Rectal smooth muscle tissue (tissue), 1 donor: ENCODE measurements around the gene KNTC1.
"Not testable (repeated sequence)": the region's sequence is repeated elsewhere in the genome, so short reads cannot be mapped to it uniquely, and the experiment has no call there.

Experiments
- H3K27ac ChIP-seq: one replicate; pipeline ENCODE4 v1.7.0; 2013; ENCODE audit warnings: low read depth, low read length, inconsistent platforms
- H3K27me3 ChIP-seq: one replicate; pipeline ENCODE4 v1.7.0; 2013; ENCODE audit warnings: low read length; ENCODE audit not compliant: control insufficient read depth, insufficient read depth
- H3K36me3 ChIP-seq: one replicate; pipeline ENCODE4 v1.7.0; 2013; ENCODE audit warnings: low read length; ENCODE audit not compliant: control insufficient read depth, insufficient read depth
- H3K4me1 ChIP-seq: one replicate; pipeline ENCODE4 v1.7.0; 2013; ENCODE audit warnings: low read length; ENCODE audit not compliant: control insufficient read depth, insufficient read depth
- H3K4me3 ChIP-seq: one replicate; pipeline ENCODE4 v1.7.0; 2013; ENCODE audit warnings: low read length
- H3K9ac ChIP-seq: one replicate; pipeline ENCODE4 v1.7.0; 2013; ENCODE audit warnings: low read length

The KNTC1 gene

GRCh38 chr12:122499991-122500684 is 26.9 kb upstream of the KNTC1 start:
- H3K27ac ChIP-seq = peak overlapping the region; percentile 99
- H3K4me1 ChIP-seq = peaks cover 7% of the 10 kb centered on the region
- peak overlapping the region; percentile 66 for H3K9ac ChIP-seq
- H3K4me3 ChIP-seq = peak overlapping the region; percentile 83
- H3K36me3 ChIP-seq = peaks cover 7% of the 10 kb centered on the region
- no peaks in the 10 kb centered on the region for H3K27me3 ChIP-seq

DNA sequence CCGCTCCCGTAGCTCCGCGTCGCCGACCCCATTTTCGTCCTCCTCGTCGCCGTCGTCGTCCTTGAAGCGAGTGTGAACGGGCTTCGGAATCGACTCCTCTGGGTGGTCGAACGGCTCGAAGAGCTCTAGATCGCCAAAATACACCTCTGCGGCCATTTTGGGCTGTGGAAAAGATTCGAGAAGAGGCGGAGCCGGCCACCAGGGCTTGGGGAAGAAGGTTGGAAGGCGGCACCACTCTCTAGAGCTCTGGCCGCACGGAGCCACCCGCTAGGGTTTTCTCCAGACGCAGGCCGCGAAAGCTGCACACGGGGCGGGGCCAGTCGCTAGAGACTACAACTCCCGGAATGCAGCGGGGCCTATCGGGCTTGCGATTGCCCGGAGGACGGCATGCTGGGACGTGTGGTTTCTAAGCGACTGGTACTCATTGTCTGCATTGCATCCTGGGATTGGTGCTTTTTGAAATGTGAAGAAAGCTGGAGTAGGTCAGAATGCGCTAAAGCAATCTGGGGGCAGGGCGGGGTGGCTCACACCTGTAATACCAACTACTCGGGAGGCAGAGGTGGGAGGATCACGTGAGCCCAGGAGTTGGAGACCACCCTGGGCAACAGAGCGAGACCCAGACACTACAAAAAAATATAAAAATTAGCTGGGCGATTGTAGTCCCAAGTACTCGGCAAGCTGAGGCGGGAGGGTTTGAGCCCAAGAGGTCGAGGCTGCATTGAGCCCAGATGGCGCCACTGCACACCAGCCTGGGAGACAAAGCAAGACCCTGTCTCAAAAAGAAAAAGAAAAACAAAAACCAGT is 26.2 kb upstream of the KNTC1 start, which contains the start of gene ZCCHC8:
ZCCHC8 (minus strand) TSS at position 248 of the 804 bp plus-strand sequence; CDS start at position 156, 92 bp downstream.
- Histone ChIP-seq H3K36me3 (peaks cover 9% of the 10 kb centered on the region), H3K4me1 (peaks cover 7% of the 10 kb centered on the region), H3K4me3 (peak within 1 kb of the TSS; percentile 83), H3K27ac (peak within 1 kb of the TSS; percentile 99), H3K27me3 (no peaks in the 10 kb centered on the region), H3K9ac (peak within 1 kb of the TSS; percentile 66)

GRCh38 chr12:122501489-122501989 is 25.5 kb upstream of the KNTC1 start:
- Histone ChIP-seq H3K9ac (no peak overlapping the region), H3K36me3 (peaks cover 13% of the 10 kb centered on the region), H3K4me1 (peaks cover 7% of the 10 kb centered on the region), H3K27me3 (no peaks in the 10 kb centered on the region), H3K4me3 (peak overlapping the region; percentile 83), H3K27ac (peak overlapping the region; percentile 99)

GRCh38 chr12:122503147-122503751 is 23.8 kb upstream of the KNTC1 start:
- Histone ChIP-seq H3K4me3 (no peak overlapping the region), H3K27me3 (no peaks in the 10 kb centered on the region), H3K4me1 (peaks cover 7% of the 10 kb centered on the region), H3K27ac (no peak overlapping the region), H3K36me3 (peaks cover 27% of the 10 kb centered on the region), H3K9ac (no peak overlapping the region)

GRCh38 chr12:122503783-122504590 is 23.1 kb upstream of the KNTC1 start:
- H3K36me3 ChIP-seq = peaks cover 28% of the 10 kb centered on the region
- no peaks in the 10 kb centered on the region for H3K27me3 ChIP-seq
- no peak overlapping the region for H3K9ac ChIP-seq

GRCh38 chr12:122505419-122506051 is 21.5 kb upstream of the KNTC1 start:
- Histone ChIP-seq H3K4me3 (no peak overlapping the region), H3K36me3 (peaks cover 30% of the 10 kb centered on the region), H3K27ac (no peak overlapping the region), H3K9ac (no peak overlapping the region), H3K27me3 (no peaks in the 10 kb centered on the region), H3K4me1 (peaks cover 2% of the 10 kb centered on the region)

More at GRCh38 chr12:122503783-122504590, 23.1 kb upstream of the KNTC1 start:
- Histone ChIP-seq H3K27ac (no peak overlapping the region), H3K4me3 (no peak overlapping the region), H3K4me1 (peaks cover 3% of the 10 kb centered on the region)

GRCh38 chr12:122506393-122506938 is 20.6 kb upstream of the KNTC1 start:
- Histone ChIP-seq H3K27me3 (no peaks in the 10 kb centered on the region), H3K36me3 (peaks cover 30% of the 10 kb centered on the region), H3K9ac (no peak overlapping the region), H3K4me3 (no peak overlapping the region), H3K27ac (no peak overlapping the region), H3K4me1 (no peaks in the 10 kb centered on the region)

- Histone ChIP-seq H3K4me3 (no peak overlapping the region), H3K27me3 (no peaks in the 10 kb centered on the region), H3K4me1 (no peaks in the 10 kb centered on the region), H3K27ac (no peak overlapping the region), H3K36me3 (peaks cover 37% of the 10 kb centered on the region), H3K9ac (no peak overlapping the region)
These were observed 18.9 kb upstream of the KNTC1 start for GRCh38 chr12:122508163-122508562.

GRCh38 chr12:122513028-122513427 is 14.0 kb upstream of the KNTC1 start:
- not testable (repeated sequence) for H3K27ac ChIP-seq, H3K27me3 ChIP-seq, H3K4me1 ChIP-seq, H3K9ac ChIP-seq, H3K4me3 ChIP-seq
- peaks cover 42% of the 10 kb centered on the region for H3K36me3 ChIP-seq

- no peaks in the 10 kb centered on the region for H3K27me3 ChIP-seq
These were observed 13.4 kb upstream of the KNTC1 start for GRCh38 chr12:122513660-122514059.

DNA sequence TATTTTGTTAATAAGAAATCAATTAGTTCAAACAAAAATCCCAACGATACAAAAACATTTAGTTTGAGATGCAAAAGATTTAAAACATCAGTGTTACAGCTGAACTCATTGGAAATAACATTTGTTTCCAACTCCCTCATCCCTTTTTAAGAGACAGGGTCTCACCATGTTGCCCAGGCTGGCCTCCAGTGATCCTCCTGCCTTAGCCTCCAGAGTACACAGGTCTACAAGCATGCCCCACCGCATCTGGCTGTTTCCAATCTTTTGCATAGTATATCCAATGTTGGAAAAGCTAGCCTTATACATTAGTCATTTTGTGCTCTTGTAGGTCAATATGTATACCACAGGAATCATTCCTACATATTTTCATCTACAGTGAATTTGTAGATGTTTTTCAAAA is 11.8 kb upstream of the KNTC1 start:
- H3K27me3 ChIP-seq = no peaks in the 10 kb centered on the region
- no peak overlapping the region for H3K9ac ChIP-seq
- H3K4me1 ChIP-seq = no peaks in the 10 kb centered on the region
- peaks cover 42% of the 10 kb centered on the region for H3K36me3 ChIP-seq
- H3K4me3 ChIP-seq = no peak overlapping the region
- H3K27ac ChIP-seq = no peak overlapping the region

More at GRCh38 chr12:122513660-122514059, 13.4 kb upstream of the KNTC1 start:
- Histone ChIP-seq H3K27ac (no peak overlapping the region), H3K4me1 (no peaks in the 10 kb centered on the region), H3K9ac (no peak overlapping the region), H3K36me3 (peaks cover 40% of the 10 kb centered on the region), H3K4me3 (no peak overlapping the region)
